Vagina (tissue), 2 donors: ENCODE data around the gene SMG9. TPM values are rescaled to one million over a fixed set of nuclear protein-coding genes. Genes with fewer than 3 reads are reported as not detected.

Experiments used
- DNase-seq, 2 donors: peaks; one replicate each; pipeline ENCODE4 v3.0.0-alpha.2; 2017; ENCODE audit errors: extremely low spot score in 2 of 2
- H3K27ac ChIP-seq: fragments of 200-600 bp; sonication (generic); one replicate; pipeline ENCODE4 v1.5.1; 2019
- H3K27me3 ChIP-seq: fragments of 200-600 bp; sonication (generic); one replicate; pipeline ENCODE4 v1.5.1; 2019
- H3K36me3 ChIP-seq, 2 donors: fragments of 200-600 bp; sonication (generic); one replicate each; pipeline ENCODE4 v1.5.1; 2017 to 2019
- H3K4me1 ChIP-seq: fragments of 200-600 bp; sonication (generic); one replicate; pipeline ENCODE4 v1.5.1; 2019
- H3K4me3 ChIP-seq, 2 donors: fragments of 200-600 bp; sonication (generic); 1 replicate in 1 of 2; 2 replicates in 1 of 2; pipeline ENCODE4 v1.5.1; 2016 to 2019
- H3K9me3 ChIP-seq: fragments of 200-600 bp; sonication (generic); one replicate; pipeline ENCODE4 v1.5.1; 2019
- CTCF ChIP-seq, 3 experiments: fragments of 450-650 bp in 2 of 3; fragments of 200-600 bp in 1 of 3; sonication (generic) in 1 of 3; IDR thresholded peaks; one replicate each; pipeline ENCODE4 v1.5.1; 2017 to 2019; ENCODE audit warnings: antibody characterized with exemption in 3 of 3, mild to moderate bottlenecking in 2 of 3, moderate library complexity in 2 of 3
- POLR2A ChIP-seq, 2 donors: fragments of 450-650 bp; IDR thresholded peaks; one replicate each; pipeline ENCODE4 v1.6.1; 2017; ENCODE audit warnings: antibody characterized with exemption in 2 of 2, mild to moderate bottlenecking in 2 of 2, moderate library complexity in 2 of 2
- POLR2AphosphoS5 ChIP-seq, 2 donors: sonication (generic); formaldehyde crosslinking; IDR thresholded peaks; one replicate each; pipeline ENCODE4 v1.9.0; 2017; ENCODE audit warnings: antibody characterized with exemption in 2 of 2, mild to moderate bottlenecking in 2 of 2, low read depth in 1 of 2; ENCODE audit not compliant: insufficient read depth in 1 of 2
- intact Hi-C: fragments of 100-400 bp; cut with DNase I; formaldehyde crosslinking; loops from one replicate; pipeline ENCODE4 v1.15.1; 2023
- total RNA-seq: library from RNA; depleted of rRNA; stranded (reverse); fragments of >200 nt; gene quantifications from one replicate; pipeline ENCODE4 v1.2.3, GENCODE V29; 2016

Gene SMG9
- total RNA-seq, 1 donor from 2014 or later, result 56.5 TPM

GRCh38 chr19:43760941-43761340 lies 6.2 kb upstream of the SMG9 start:
- Histone ChIP-seq H3K4me3 (no peak overlapping the region), H3K36me3 (no peaks in the 10 kb centered on the region), H3K9me3 (no peaks in the 10 kb centered on the region), H3K4me1 (peaks cover 23% of the 10 kb centered on the region), H3K27me3 (no peaks in the 10 kb centered on the region), H3K27ac (no peak overlapping the region)
- intact Hi-C loops, result no loop called here
- TF ChIP-seq POLR2AphosphoS5 (IDR thresholded peaks at IDR 0.05; ENCODE audit: insufficient read depth in 1 of 2, low read depth in 1 of 2) (no peak), POLR2A (IDR thresholded peaks at IDR 0.05) (no peak), CTCF (IDR thresholded peaks at IDR 0.05) (no peak)
- DNase-seq, result no peak

GRCh38 chr19:43759515-43759914 lies 4.8 kb upstream of the SMG9 start:
- H3K9me3 ChIP-seq, result no peaks in the 10 kb centered on the region
- peaks cover 20% of the 10 kb centered on the region for H3K4me1 ChIP-seq
- DNase-seq, result no peak
- intact Hi-C loops, result no loop called here
- H3K4me3 ChIP-seq, result no peak overlapping the region
- H3K27ac ChIP-seq, result peak overlapping the region; percentile 47
- no peak for TF ChIP-seq CTCF (IDR thresholded peaks at IDR 0.05)
- TF ChIP-seq POLR2AphosphoS5 (IDR thresholded peaks at IDR 0.05; ENCODE audit: insufficient read depth in 1 of 2, low read depth in 1 of 2), result peak in 1 of 2 donors; percentile 79
- H3K27me3 ChIP-seq, result no peaks in the 10 kb centered on the region
- no peaks in the 10 kb centered on the region for H3K36me3 ChIP-seq

DNA sequence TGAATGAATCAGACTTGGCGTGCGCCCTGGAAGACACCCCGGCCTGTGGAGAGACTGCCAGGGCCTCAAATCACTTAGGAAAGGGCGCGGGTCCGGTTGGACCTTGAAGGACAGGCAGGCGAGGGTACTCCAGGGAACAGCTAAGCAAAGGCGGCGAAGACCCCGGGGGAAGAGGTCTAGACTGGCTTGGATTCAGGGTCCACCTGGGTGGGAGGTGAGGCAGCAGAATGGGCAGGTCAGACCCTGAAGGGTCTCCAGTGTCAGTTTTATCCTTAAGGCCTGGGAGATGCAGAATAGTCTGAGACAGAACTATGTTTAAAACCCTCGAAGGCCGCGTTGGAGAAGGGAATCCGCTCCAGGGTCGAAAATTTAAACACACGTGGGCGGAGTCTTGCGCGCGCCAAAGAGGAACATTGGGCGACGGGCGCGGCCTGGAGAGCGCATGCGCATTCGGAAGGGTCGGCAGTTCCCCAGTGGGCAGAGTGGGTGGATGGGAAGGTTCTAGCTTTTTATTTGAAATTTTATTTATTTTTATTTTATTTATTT lies 567 bp upstream of the SMG9 start:
- TF ChIP-seq CTCF (IDR thresholded peaks at IDR 0.05), result no peak
- TF ChIP-seq POLR2A (IDR thresholded peaks at IDR 0.05), result no peak
- TF ChIP-seq POLR2AphosphoS5 (IDR thresholded peaks at IDR 0.05; ENCODE audit: insufficient read depth in 1 of 2, low read depth in 1 of 2), result peak in 1 of 2 donors; percentile 34
- H3K4me1 ChIP-seq, result peaks cover 40% of the 10 kb centered on the region
- intact Hi-C loops, result no loop called here
- peak overlapping the region; percentile 69 to 71 for H3K4me3 ChIP-seq
- H3K27me3 ChIP-seq, result no peaks in the 10 kb centered on the region
- H3K27ac ChIP-seq, result peak overlapping the region; percentile 99
- peak in 1 of 2 donors; percentile 95 for DNase-seq
- peaks cover 0 to 4% of the 10 kb centered on the region in 2 donors for H3K36me3 ChIP-seq
- no peaks in the 10 kb centered on the region for H3K9me3 ChIP-seq

GRCh38 chr19:43754253-43754502 lies 584 bp downstream of the SMG9 start:
- Histone ChIP-seq H3K9me3 (no peaks in the 10 kb centered on the region), H3K4me3 (peak overlapping the region; percentile 69 to 71), H3K27ac (peak overlapping the region; percentile 99), H3K4me1 (peaks cover 38% of the 10 kb centered on the region), H3K27me3 (no peaks in the 10 kb centered on the region), H3K36me3 (peaks cover 0 to 16% of the 10 kb centered on the region in 2 donors)
- intact Hi-C loops, result no loop called here
- no peak for TF ChIP-seq POLR2A (IDR thresholded peaks at IDR 0.05)
- no peak for DNase-seq

DNA sequence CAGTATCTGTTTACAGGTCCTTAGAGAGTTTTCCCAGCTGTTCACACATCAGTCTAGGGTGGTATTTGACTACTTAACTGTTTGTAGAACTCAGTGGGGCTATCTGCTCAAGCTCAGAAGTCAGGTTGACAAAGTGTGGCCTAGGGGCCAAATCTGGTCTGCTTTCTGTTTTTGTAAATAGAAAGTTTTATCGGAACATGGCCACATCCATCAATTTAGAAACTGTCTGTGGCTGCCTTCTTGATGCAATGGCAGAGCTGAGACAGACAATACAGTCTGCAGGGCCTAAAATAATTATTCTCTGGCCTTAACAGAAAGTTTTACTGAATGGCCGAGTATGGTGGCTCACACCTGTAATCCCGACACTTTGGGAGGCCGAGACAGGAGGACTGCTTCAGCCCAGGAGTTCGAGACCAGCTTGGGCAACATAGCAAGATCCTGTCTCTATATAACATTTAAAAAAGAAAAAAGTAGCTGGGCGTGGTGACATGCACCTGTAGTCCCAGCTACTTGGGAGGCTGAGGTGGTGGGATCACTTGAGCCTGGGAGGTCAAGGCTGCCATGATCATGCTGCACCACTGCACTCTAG lies 2.4 kb downstream of the SMG9 start:
- no peak overlapping the region for H3K4me3 ChIP-seq
- peaks cover 0 to 34% of the 10 kb centered on the region in 2 donors for H3K36me3 ChIP-seq
- H3K9me3 ChIP-seq, result no peaks in the 10 kb centered on the region
- intact Hi-C loops, result no loop called here
- H3K4me1 ChIP-seq, result peaks cover 34% of the 10 kb centered on the region
- H3K27me3 ChIP-seq, result no peaks in the 10 kb centered on the region
- TF ChIP-seq CTCF (IDR thresholded peaks at IDR 0.05) (no peak), POLR2A (IDR thresholded peaks at IDR 0.05) (no peak), POLR2AphosphoS5 (IDR thresholded peaks at IDR 0.05; ENCODE audit: insufficient read depth in 1 of 2, low read depth in 1 of 2) (no peak)
- no peak for DNase-seq
- H3K27ac ChIP-seq, result peak overlapping the region; percentile 99
